ENCODE results near the gene RAB23.

DNA sequence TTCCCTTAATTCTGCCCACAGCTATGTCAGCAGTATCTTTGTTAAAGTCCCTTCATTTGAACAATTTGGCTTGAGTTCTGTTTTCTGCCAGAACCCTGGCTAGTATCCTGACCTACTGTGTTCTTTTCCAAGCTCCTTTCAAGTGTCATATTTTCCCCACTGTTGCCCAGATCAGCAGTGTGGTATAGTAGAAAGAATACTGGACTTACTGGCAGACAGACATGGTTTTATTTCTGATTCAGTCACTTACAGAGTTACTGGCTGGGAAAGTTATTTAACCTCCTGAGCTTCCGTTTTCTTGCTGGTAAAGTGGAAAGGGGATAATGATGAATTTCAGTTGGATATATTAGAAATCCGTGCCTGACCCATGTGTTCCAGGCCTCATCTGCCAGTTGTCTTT lies 39.8 kb upstream of the RAB23 start:
- no peak for TF ChIP-seq POLR2A (IDR thresholded peaks at IDR 0.05; ENCODE audit: low read length)
- no peak for TF ChIP-seq GATA1 (IDR thresholded peaks at IDR 0.05; ENCODE audit: low read depth, low read length)

Data from erythroblast (primary cell).